Progenitor cell of endocrine pancreas (in vitro differentiated cells): ENCODE measurements around the gene TNRC6C. TPM values are rescaled to one million over a fixed set of nuclear protein-coding genes. Genes with fewer than 3 reads are reported as not detected.
"Not testable (repeated sequence)": the region's sequence is repeated elsewhere in the genome, so short reads cannot be mapped to it uniquely, and the experiment has no call there.

ENCODE experiments used
- DNase-seq: peaks from one replicate; pipeline ENCODE4 v3.0.0; 2021; ENCODE audit warnings: low spot score; ENCODE audit not compliant: unreplicated experiment
- H3K27ac Mint-ChIP-seq: 2 replicates; pipeline ENCODE4 v1.8.0; 2021; ENCODE audit warnings: mild to moderate bottlenecking, moderate library complexity, mixed read lengths
- H3K27me3 Mint-ChIP-seq: 2 replicates; pipeline ENCODE4 v1.8.0; 2021; ENCODE audit warnings: mixed read lengths
- H3K36me3 Mint-ChIP-seq: 2 replicates; pipeline ENCODE4 v1.8.0; 2022; ENCODE audit warnings: mixed read lengths; ENCODE audit not compliant: insufficient read depth
- H3K4me1 Mint-ChIP-seq: 2 replicates; pipeline ENCODE4 v1.8.0; 2021; ENCODE audit warnings: low read depth, mixed read lengths
- H3K4me3 Mint-ChIP-seq: 2 replicates; pipeline ENCODE4 v1.8.0; 2021; ENCODE audit warnings: low read depth, mild to moderate bottlenecking, moderate library complexity, mixed read lengths
- H3K9me3 Mint-ChIP-seq: 2 replicates; pipeline ENCODE4 v1.8.0; 2021; ENCODE audit warnings: low read depth, mixed read lengths
- total RNA-seq: library from RNA; stranded (reverse); gene quantifications from 2 replicates; pipeline ENCODE4 v1.2.1, GENCODE V29; 2021
- TF ChIP-seq, protein P1 (sequence below): fragments of 200-600 bp; sonication (generic); IDR thresholded peaks from one replicate; pipeline ENCODE4 v1.5.0; 2021; ENCODE audit warnings: antibody characterized with exemption, mild to moderate bottlenecking; ENCODE audit not compliant: unreplicated experiment

TNRC6C gene
- total RNA-seq, 1 donor from 2014 or later = 38.3 TPM

DNA sequence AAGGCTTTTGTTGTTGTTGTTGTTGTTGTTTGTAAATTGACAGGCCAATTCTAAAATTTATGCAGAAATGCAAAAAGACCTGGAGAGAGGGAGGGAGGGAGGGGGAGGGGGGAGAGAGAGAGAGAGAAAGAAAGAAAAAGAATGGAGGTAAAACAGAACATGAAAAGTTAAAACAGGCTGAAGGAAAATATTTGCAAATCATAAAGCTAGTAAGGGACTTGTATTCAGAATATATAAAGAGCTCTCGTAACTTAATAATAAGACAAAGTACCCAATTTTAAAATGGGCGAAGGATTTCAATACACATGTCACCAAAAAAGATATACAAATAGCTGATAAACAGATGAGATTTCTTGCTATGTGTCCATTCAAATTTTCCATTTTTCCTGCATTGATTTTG is 15.4 kb downstream of the TNRC6C start:
- H3K27ac Mint-ChIP-seq = no peak overlapping the region
- no peak overlapping the region for H3K4me3 Mint-ChIP-seq
- H3K36me3 Mint-ChIP-seq = no peaks in the 10 kb centered on the region
- H3K4me1 Mint-ChIP-seq = peaks cover 6% of the 10 kb centered on the region
- TF ChIP-seq, protein P1, sequence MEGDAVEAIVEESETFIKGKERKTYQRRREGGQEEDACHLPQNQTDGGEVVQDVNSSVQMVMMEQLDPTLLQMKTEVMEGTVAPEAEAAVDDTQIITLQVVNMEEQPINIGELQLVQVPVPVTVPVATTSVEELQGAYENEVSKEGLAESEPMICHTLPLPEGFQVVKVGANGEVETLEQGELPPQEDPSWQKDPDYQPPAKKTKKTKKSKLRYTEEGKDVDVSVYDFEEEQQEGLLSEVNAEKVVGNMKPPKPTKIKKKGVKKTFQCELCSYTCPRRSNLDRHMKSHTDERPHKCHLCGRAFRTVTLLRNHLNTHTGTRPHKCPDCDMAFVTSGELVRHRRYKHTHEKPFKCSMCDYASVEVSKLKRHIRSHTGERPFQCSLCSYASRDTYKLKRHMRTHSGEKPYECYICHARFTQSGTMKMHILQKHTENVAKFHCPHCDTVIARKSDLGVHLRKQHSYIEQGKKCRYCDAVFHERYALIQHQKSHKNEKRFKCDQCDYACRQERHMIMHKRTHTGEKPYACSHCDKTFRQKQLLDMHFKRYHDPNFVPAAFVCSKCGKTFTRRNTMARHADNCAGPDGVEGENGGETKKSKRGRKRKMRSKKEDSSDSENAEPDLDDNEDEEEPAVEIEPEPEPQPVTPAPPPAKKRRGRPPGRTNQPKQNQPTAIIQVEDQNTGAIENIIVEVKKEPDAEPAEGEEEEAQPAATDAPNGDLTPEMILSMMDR = no peak
- DNase-seq = no peak
- no peaks in the 10 kb centered on the region for H3K9me3 Mint-ChIP-seq
- H3K27me3 Mint-ChIP-seq = no peaks in the 10 kb centered on the region

DNA sequence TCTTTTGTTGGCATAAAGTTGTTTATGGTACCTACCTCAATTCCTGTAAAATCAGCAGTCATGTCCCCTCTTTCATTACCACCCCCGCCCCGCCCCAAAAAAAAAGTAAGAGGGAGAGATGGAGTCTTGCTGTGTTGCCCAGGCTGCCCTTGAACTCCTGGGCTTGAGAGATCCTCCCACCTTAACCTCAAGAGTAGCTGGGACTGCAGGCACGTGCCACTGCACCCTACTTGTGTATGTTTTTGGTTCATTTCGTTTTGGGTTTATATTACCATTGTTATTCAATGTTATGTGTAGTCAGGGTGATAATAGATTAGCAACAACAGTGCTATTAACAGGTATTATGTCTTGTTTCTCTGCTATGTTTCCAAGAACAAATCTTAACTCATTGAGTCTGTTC is 15.9 kb downstream of the TNRC6C start:
- Mint-ChIP-seq H3K36me3 (no peaks in the 10 kb centered on the region), H3K4me3 (no peak overlapping the region), H3K27ac (no peak overlapping the region), H3K9me3 (no peaks in the 10 kb centered on the region), H3K4me1 (peaks cover 6% of the 10 kb centered on the region), H3K27me3 (no peaks in the 10 kb centered on the region)
- TF ChIP-seq, protein P1 = no peak
- DNase-seq = no peak

DNA sequence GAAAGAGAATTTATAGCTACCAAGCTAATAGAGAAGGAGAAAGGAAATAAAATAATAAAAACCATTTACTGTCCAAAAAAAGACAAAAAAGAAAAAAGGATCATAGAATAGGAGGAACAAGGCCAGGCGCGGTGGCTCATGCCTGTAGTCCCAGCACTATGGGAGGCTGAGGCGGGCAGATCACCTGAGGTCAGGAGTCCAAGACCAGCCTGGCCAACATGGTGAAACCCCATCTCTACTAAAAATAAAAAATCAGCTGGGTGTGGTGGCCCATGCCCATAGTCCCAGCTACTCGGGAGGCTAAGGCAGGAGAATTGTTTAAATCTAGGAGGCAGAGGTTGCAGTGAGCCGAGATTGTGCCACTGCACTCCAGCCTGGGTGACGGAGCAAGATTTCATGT is 23.9 kb downstream of the TNRC6C start:
- H3K9me3 Mint-ChIP-seq, H3K4me1 Mint-ChIP-seq, DNase-seq, H3K27me3 Mint-ChIP-seq, H3K27ac Mint-ChIP-seq, H3K4me3 Mint-ChIP-seq: not testable (repeated sequence)
- peaks cover 11% of the 10 kb centered on the region for H3K36me3 Mint-ChIP-seq

DNA sequence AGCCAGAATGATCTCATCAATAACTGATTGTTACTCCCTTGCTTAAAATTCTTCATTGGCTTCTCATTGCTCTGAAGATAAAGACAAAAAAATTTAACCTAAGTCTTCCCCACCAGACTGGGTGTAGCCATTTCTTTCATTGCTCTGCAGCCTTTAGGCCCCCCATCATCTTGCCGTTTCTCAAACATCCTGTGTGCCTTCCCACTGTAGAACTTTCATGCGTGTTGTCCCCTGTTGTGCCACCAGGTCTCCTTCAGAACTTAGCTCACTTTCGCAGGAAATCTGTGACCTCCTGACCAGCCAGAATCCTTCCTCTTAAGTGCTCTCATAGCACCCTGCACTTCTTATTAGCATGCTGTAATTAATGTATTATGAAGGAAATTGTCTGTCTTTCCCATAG is 31.8 kb downstream of the TNRC6C start:
- no peak overlapping the region for H3K27ac Mint-ChIP-seq

DNA sequence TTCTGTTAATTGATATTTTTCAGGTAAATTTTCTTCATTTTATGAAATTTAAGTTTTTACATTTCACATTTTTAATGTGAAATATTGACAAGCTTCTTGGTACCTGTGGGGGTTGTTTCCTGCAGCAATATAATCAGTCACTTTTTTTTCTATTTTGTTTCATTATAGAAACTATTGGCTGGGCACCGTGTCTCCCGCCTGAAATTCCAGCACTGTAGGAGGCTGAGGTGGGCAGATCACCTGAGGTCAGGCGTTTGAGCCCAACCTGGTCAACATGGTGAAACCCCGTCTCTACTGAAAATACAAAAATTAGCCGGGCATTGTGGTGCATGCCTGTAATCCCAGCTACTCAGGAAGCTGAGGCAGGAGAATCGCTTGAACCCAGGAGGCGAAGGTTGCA is 35.2 kb downstream of the TNRC6C start:
- not testable (repeated sequence) for H3K36me3 Mint-ChIP-seq, DNase-seq

More for the DNA sequence above, 31.8 kb downstream of the TNRC6C start:
- no peaks in the 10 kb centered on the region for H3K27me3 Mint-ChIP-seq
- TF ChIP-seq, protein P1 = no peak
- no peak for DNase-seq
- no peak overlapping the region for H3K4me3 Mint-ChIP-seq
- H3K9me3 Mint-ChIP-seq = no peaks in the 10 kb centered on the region
- no peaks in the 10 kb centered on the region for H3K36me3 Mint-ChIP-seq
- peaks cover 7% of the 10 kb centered on the region for H3K4me1 Mint-ChIP-seq

DNA sequence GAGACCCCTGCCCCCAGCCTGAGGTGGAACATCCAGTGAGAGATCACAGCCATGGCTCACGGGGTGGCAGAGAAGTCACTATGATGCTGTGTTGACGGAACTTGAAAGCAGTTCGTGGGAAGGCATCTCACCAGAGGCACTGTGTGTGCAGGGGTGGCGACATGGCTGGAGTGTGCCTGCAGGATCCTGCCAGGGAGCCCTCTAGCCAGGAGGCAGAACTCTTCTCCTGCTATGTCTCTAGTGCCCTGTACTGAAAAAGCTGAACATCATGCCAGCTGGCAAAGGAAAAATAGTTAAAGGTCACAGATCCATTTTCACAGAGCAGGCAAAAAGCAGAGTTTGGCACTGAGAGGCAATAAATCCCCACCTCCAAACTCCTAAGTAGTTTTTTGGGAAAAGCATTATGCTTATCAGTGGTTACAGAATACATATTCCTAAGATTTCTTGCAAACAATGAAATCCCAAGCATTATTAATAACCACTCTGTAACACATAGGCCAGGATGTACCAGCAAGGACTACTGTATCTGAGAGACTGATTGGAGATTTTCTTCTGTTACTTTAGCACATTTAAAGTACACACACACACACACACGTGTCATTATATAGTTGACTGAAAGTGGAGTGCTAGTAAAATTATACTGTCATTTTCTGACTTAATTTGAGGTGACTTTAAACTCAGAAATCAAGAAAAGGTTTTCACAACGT is 36.8 kb downstream of the TNRC6C start:
- H3K27ac Mint-ChIP-seq = no peak overlapping the region
- TF ChIP-seq, protein P1 = no peak
- H3K4me1 Mint-ChIP-seq = peaks cover 10% of the 10 kb centered on the region
- no peak overlapping the region for H3K4me3 Mint-ChIP-seq
- H3K36me3 Mint-ChIP-seq = no peaks in the 10 kb centered on the region
- no peak for DNase-seq
- no peaks in the 10 kb centered on the region for H3K27me3 Mint-ChIP-seq
- no peaks in the 10 kb centered on the region for H3K9me3 Mint-ChIP-seq

More for the DNA sequence above, 35.2 kb downstream of the TNRC6C start:
- H3K27me3 Mint-ChIP-seq, H3K4me3 Mint-ChIP-seq, H3K9me3 Mint-ChIP-seq, H3K4me1 Mint-ChIP-seq, H3K27ac Mint-ChIP-seq: not testable (repeated sequence)
